Measurements from ENCODE around the gene AP3B1.

DNA sequence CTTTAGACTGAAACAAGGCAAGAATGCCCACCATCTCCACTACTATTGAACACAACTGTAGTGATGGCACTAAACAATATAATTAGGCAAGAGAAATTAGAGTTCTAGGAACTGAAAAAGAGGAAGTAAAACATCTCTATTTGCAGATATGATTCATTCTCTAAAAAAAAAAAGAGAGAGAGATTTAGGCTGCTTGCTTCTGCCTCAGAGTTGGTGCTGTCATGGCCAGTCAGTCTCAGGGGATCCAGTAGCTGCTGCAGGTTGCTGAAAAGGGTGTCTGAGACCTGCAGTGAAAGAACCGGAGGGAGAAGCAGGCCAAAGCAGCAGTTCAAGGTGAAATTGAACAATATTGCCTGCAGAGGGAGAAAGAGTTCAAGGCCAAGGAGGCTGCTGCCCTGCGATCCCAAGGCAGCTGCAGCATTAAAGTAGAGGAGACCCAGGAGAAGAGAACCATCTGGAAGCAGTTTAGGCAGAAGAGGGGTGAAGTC is 72.5 kb downstream of the AP3B1 start:
- TF ChIP-seq, protein P1, sequence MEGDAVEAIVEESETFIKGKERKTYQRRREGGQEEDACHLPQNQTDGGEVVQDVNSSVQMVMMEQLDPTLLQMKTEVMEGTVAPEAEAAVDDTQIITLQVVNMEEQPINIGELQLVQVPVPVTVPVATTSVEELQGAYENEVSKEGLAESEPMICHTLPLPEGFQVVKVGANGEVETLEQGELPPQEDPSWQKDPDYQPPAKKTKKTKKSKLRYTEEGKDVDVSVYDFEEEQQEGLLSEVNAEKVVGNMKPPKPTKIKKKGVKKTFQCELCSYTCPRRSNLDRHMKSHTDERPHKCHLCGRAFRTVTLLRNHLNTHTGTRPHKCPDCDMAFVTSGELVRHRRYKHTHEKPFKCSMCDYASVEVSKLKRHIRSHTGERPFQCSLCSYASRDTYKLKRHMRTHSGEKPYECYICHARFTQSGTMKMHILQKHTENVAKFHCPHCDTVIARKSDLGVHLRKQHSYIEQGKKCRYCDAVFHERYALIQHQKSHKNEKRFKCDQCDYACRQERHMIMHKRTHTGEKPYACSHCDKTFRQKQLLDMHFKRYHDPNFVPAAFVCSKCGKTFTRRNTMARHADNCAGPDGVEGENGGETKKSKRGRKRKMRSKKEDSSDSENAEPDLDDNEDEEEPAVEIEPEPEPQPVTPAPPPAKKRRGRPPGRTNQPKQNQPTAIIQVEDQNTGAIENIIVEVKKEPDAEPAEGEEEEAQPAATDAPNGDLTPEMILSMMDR (IDR thresholded peaks at IDR 0.05), result no peak
- TF ChIP-seq POLR2A (IDR thresholded peaks at IDR 0.05), result no peak
